GM19397 (cell line): ENCODE measurements around the gene WWP2.
"Not testable (repeated sequence)": the region's sequence is repeated elsewhere in the genome, so short reads cannot be mapped to it uniquely, and the experiment has no call there.

ENCODE experiments used
- ATAC-seq: cut with Tn5 transposase; IDR thresholded peaks from one replicate; pipeline ENCODE4 v1.9.1; 2021; ENCODE audit warnings: mild to moderate bottlenecking, moderate library complexity; ENCODE audit not compliant: unreplicated experiment

Gene WWP2

DNA sequence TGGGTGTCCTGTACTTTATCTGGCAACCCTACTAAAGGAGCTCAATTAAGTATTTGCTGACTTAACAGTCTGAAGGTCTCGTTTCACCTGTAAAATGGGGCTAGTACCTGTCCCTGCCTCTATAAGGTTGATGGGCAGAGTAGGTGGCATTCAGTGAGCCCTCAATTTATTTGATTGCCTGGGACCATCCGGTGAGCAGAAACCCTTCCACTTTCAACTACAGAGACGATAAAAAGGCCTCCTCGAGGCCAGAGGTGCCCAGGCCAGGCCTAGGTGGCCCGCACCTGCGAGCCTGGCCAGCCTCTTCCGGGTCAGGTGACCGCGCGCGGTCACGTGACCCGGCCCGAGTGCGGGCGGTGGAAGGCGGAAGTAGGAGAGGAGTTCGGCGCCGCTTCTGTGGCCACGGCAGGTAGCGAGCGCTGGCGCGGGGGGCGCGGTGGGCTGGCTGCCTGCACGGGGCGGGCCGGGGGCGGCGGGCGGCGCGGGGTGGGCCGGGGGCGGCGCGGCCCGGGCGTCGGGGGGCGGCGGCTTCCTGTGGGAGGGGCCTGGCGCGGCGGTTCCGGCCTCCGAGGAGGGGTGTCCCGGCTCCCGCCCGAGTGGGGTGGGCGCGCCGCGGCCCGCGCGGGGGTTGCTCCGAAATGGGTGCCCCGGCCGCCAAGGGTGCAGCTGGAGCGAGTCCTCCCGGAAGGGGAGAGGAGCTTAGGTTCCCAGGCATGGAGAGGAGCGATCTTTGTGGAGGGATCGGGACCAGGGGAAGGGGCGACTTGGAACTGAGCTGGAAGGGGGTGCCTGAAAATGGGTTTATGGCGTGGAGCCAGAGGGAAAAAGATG lies at the start of gene WWP2:
TSS of gene WWP2 (plus strand) at position 350 of the 831 bp plus-strand sequence. CDS start 24,679 bp downstream, outside the sequence.
- peak; percentile 88 for ATAC-seq

DNA sequence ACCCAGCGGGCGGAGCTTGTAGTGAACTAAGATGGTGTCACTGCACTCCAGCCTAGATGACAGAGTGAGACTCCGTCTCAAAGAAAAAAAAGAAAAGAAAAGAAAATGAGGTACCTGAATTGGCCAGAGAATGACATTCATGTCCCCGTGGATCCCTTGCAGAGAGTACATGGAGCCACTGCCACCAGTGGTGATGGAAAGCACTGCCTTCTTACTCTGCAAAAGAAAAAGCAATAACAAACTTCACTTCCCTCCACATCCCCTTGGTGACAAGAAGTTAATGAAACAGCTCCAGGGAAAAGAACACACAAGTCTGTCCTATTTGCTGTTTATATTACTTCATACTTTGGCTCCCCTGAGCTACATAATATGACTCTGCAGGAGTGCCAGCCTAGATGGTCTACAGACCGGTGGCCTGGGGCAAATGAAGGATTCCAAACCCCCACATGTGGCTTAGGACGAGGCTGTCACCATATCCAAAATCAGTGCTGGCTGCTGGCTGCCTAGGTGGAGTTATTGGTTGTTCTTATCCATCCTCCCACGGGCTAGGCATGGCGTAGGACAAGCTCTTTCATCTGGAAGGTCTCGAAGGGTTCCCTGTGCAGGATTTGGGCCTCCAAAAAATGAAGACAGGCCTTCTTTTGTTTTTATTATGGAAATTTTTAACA lies 49.1 kb upstream of the WWP2 start:
- ATAC-seq, result no peak

DNA sequence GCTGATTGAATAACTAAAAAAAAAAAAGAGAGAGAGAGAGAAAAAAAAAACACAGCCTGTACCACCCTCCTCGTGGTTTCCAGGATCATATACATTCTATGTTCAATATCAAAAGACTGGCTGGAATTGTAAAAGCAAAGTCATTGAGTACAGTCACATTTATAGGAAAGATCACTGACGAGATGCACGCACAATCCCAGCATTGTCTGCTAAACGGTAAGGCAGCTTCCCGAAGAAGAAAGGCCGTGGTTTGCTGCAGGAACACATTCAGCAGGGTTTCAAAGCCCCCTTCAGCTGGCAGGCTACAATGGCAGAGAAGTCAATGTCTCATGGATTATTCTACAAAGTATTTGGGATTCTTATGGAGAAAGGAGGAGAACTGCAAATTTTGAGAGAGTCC lies 45.1 kb upstream of the WWP2 start:
- ATAC-seq, result no peak

DNA sequence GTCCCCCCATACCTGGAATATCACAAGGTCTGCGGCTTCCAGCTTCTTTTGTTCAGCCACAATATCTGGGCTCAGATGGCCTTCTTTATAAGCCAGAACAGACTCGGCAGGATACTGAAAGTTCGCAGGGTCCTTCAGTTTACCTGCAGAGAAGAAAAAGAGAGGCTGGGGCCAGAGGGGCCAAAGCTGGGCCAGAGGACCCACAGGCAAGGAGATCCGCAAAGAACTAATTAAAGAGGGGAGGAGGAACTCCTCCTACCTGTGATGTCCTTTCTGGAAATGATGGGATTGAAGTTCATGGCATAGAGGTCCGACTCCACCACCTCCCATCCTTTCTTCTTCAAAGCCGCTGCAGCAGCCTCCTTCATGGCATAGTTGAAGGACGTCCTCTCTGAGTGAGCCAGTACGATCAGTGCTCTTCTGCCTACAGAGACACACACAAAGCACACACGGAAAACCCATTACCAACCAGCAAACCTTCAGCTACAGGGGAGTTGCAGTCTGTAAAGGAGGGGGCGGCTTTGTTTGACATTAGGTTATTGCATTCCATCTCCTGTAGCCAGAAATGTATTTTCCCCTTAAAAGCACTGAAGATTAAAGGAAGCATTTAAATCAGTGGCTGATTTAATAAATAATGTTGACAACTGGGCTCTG lies 43.9 kb upstream of the WWP2 start:
- no peak for ATAC-seq

DNA sequence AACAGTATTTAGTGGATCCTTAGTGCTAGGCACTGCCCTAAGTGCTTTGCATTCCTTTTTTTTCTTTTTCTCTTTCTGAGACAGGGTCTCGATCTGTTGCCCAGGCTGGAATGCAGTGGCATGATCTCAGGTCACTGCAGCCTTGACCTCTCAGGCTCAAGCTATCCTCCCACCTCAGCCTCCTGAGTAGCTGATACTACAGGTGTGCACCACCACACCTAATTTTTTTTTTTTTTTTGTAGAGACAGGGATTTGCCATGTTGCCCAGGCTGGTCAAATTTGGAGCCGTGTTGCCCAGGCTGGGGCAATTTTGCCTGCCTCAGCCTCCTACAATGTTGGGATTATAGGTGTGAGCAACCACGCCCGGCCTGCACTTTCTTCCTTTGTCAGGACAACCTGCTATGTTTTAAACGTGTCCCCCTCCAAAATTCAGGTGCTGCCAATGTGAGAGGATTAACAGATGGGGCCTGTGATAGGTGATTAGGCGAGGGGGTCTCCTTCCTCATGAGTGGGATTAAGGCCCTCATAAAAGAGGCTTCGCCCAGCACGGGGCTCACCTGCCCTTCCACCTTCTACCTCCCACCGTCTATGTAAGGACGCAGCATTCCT lies 41.2 kb upstream of the WWP2 start:
- no peak for ATAC-seq

DNA sequence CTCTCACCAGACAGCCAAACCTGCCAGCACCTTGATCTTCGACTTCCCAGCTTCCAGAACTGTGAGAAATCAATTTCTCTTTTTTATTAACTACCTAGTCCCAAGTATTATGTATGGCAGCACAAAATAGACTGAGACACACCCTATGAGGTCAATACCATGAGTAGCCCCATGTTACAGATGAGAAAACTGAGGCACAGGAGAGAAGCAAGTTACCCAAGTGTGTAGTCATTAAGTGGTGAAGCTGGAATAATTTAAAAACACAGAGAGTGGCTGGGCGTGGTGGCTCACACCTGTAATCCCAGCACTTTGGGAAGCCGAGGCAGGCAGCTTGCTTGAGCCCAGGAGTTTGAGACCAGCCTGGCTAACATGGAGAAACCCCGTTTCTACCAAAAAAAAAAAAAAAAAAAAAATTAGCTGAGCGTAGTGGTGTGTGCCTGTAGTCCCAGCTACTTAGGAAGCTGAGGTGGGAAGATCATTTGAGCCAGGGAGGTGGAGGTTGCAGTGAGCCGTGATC lies 40.6 kb upstream of the WWP2 start:
- no peak for ATAC-seq

DNA sequence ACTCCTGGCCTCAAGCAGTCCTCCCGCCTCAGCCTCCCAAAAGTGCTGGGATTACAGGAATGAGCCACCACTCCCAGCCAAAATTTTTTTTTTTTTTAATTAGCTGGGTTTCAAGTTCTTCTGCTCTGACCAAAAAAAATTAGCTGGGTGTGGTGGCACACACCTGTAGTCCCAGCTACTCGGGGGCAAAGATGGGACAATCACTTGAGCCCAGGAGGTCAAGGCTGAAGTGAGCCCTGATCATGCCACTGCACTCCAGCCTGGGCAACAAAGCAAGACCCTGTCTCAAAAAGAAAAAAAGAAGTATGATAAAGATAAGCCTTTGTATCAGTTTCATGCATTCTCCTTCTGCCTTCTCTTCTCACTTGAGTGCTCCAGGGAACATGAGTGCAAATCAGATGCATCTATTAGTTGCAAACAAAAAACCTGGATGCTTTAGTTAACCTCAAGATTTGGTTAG lies 37.7 kb upstream of the WWP2 start:
- no peak for ATAC-seq

DNA sequence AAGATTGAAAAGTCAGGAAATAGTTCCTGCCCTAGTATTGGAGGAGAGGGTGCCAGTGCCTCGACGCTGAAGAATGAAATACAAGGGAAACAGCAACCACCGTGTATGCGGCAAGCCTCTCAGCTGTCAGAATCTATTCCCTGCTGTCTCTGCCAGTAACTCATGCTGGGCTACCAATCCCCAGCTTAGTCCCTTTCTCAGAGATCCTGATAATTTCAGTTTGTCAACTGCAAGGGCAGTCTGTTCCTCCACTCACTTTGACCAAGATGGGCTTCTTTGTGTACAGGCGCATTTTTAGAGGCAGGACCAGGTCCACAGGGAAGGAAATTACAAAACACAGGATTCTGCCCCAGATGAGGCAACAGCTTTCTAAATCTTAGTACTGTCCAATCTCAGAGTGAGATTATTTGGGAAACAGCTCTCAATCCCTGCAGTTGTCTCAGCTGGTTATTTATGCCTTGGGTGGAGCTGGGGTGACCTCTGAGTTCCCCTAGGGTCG lies 37.1 kb upstream of the WWP2 start:
- ATAC-seq, result no peak

DNA sequence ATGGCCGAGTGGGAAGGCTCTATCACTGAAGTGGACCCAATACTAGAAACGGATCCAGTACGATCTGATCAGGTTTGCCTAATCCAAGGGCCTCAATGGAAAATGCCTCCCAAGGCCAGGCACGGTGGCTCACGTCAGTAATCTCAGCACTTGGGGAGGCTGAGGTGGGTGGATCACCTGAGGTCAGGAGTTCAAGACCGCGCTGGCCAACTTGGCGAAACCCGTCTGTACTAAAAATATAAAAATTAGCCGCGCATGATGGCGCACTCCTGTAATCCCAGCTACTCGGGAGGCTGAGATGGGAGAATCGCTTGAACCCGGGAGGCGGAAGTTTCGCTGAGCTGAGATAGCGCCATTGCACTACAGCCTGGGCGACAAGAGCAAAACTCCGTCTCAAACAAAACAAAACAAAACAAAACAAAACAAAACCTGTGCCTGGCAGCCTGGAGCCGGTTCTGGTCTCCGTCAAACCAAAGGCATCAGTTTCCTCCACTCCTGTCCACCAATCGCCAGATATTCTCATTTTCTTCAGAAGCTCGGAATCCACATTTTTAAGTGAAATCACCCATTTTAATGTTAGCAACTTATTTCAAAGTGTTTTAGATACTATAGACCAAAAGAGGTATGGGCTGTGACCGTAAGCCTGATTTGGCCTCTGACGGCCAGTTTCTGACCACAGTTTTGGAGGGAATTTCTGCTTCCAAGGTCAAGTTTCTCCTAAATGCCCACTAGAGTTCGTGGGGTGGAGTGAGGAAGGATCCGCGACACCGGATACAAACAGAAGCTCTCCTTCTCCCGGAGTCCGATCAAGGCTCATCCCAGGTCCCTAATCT lies 36.4 kb upstream of the WWP2 start:
- no peak for ATAC-seq

DNA sequence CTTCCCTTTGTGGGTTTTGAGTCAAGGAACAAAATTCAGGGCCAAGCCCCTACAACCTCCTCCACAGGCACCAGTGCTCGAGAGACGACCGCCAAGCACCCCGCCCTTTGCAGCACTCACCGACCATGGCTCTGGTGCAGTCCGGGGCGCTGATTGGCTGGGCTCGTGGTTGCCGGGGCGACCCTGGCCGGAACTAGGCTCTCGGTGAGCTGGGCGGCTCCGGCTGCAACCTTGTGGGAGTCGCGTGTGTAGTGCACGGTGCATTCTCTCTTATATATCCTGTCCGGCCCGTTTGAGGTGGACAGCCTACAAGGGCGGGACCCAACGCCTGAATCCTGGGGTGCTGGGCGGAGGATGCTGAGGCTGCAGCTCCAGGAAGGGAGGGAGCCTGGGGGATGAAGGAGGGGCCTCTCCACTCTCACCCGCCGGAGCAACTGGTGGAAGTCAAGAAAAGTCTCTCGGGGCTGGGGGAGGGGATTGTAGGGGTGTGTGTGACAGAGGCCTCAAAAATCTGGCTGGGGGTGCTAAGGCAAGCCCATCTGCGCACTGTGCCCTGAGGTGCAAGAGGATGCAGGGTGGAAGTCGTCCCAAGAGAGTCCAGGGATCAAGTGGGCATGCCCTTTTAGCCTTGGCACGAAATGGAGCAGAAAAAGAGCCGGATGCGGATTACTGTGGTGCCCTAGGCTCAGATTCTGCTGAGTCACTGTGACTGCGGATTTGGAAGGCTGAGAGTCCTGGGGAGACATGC lies 35.6 kb upstream of the WWP2 start, which contains the start of gene NQO1:
TSS of gene NQO1 (minus strand) at position 248 of the 748 bp plus-strand sequence. CDS start at position 127, 121 bp downstream.
- peak; percentile 97 for ATAC-seq

DNA sequence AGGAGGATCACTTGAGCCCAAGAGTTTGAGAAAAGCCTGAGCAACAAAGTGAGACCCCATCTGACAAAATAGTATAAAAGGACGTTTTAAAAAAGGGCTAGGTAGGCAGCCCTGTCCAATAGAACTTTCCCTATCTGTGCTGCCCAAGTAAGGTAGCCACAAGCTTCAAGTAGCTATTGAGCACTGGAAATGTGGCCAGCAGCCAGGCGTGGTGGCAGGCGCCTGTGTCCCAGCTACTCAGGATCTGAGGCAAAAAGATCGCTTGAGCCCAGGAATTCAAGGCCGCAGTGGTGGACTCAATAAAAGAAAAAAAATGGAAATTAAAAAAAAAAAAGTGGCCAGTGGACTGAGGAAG lies 34.2 kb upstream of the WWP2 start:
- ATAC-seq, result no peak

DNA sequence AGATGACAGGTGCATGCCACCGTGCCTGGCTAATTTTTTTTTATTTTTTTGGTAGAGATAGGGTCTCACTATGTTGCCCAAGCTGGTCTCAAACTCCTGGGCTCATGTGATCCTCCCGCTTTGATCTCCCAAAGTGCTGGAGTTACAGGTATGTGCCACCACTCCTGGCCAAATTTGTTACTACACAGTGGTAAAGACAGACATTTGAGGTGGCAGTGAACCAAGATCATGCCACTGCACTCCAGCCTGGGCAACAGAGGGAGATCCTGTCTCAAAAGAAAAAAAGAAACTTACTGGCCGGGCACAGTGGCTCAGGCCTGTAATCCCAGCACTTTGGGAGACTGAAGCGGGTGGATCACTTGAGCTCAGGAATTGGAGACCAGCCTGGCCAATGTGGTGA lies 33.1 kb upstream of the WWP2 start:
- ATAC-seq, result not testable (repeated sequence)

DNA sequence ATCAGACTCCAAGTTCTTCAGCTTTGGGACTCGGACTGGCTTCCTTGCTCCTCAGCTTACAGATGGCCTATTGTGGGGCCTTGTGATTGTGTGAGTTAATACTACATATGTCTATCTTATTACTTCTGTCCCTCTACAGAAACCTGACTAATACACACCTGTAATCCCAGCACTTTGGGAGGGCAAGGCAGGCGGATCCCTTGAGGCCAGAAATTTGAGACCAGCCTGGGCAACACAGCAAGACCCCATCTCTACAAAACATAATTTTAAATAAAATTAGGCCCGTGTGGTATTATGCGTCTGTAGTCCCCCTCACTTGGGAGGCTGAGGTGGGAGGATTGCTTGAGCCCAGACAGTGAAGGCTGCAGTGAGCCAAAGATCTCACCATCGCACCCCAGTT lies 30.9 kb upstream of the WWP2 start:
- ATAC-seq, result not testable (repeated sequence)

DNA sequence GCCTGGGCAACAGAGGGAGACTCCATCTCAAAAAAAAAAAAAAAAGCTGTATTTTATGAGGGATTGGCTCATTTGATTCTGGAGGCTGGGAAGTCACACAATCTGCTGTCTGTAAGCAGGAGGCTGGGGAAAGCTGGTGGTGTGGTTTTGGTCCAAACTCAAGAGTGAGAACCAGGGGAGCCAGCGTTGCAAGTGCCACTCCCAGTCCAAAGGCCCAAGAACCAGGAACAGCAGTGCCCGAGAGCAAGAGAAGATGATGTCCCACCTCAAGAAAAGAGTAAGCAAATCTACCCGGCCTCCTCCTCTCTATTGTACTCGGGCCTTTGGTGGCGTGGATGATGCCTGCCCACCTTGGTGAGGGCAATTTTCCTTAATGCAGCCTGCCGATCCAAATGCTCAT lies 30.0 kb upstream of the WWP2 start:
- no peak for ATAC-seq

DNA sequence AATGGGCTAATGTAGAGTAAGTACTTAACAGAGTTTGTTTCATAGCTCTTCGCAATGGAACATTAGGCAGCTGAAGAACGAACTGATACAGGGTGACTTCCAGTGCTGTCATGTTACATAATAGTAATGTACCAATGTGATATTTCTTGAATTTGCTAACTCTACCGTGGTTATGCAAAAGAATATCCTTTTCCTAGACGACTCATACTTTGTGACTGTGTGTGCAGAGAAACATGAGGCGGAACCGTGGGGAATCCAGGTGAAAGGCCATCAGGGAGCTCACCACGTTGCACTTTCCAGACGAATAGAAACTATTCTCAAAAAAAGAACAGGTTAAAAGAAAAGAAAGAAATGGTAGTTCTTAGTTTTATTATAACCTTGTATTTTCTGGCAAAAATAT lies 20.6 kb upstream of the WWP2 start:
- ATAC-seq, result no peak

DNA sequence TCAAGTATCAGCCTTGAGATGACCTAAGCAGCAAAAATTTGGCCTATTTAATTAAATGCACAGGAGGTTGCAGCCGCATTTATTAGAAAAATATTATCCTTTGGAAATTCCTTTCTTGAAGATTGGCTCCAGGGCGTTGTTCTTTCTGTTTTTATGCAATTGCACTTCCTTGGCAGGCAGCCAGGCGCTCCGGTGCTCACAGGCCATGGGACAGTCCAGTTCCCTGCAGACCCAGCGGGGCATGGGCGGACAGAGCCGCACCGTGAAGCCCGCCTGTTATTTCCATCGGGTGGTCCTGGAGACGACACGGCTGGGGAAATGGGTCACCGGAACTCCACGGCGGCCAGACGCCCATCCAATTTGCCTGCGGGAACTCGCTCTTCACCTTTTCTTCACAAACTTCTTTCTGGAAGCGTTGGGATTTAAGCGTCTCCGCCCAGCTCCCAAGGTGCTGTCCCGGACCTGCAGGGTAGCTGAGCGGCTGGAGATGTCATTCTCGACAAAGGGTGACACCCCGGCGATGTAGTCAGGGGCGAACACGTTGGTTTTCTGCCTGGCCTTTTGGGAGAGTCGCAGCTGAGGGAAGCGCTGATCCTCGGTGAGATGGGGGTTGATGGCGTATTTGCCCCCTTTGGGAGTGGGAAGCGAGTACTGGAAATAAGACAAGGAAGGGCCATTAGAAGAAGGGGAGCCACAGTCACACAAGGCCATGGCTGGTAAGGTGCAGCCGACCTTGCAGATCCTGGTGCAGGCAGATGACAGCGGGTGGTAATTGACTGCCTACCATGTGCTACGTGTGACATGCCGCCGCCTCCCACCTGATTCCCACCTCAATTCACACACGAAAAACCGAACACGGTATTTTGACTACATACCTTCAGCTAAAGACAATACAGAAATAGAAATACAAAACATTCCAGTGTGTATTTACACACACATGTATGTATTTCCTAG lies 19.9 kb upstream of the WWP2 start:
- no peak for ATAC-seq

DNA sequence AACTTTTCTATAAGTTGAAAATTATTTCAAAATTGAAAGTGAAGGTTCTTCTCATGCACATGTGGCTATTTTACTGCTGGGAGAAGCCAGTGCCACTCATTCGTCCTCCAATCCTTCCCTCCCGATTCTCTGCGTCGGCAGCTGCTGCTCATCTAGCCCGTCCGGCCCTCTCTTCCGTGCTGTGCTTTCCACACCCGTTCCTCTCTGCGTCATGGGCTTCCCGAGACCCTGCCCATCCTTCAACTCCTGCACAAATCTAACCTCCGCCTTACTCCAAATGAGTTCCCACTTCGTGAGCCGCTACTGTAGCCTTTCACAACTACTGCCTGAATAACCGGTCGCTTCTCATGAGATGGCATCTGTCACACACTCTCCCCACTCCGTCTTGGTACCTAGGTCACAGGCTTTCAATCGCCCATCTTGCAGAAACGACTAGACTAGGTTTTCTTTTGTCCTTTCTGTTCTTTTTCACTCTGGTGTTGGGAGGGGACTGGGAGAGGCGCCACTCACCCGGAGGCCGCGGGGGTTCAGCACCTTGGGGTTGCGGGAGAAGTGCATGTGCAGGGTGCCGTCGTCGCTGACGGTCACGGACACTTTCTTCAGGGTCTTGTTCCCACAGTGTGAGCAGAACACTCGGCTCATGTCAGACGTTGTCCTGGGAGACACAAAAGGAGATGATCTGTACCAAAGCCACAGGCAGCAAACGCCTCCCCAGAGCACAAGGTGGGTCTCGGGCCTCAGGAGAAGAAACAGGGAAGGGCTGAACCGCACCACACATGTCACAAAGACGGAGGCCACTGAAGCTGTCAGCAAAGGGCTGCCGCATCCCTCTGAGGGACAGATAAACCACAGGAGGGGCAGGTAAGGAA lies 17.5 kb upstream of the WWP2 start:
- no peak for ATAC-seq
